Retinal pigment epithelial cell (primary cell): ENCODE data around the gene SEC11A.

Experiments used
- DNase-seq: peaks from one replicate; pipeline ENCODE4 v3.0.0-alpha.2; 2010; ENCODE audit warnings: low read depth
- H3K4me3 ChIP-seq: 2 replicates; pipeline ENCODE4 v1.5.1; 2011; ENCODE audit warnings: mild to moderate bottlenecking, low read length, control low read depth, moderate library complexity
- TF ChIP-seq, protein P1 (sequence below): conservative IDR thresholded peaks from 2 replicates; pipeline ENCODE4 v1.5.1; 2011; ENCODE audit warnings: low read depth, low read length, control low read depth, inconsistent platforms

SEC11A gene

GRCh38 chr15:84681831-84682230 is 34.1 kb downstream of the SEC11A start:
- H3K4me3 ChIP-seq: no peak overlapping the region
- no peak for DNase-seq
- TF ChIP-seq, protein P1, sequence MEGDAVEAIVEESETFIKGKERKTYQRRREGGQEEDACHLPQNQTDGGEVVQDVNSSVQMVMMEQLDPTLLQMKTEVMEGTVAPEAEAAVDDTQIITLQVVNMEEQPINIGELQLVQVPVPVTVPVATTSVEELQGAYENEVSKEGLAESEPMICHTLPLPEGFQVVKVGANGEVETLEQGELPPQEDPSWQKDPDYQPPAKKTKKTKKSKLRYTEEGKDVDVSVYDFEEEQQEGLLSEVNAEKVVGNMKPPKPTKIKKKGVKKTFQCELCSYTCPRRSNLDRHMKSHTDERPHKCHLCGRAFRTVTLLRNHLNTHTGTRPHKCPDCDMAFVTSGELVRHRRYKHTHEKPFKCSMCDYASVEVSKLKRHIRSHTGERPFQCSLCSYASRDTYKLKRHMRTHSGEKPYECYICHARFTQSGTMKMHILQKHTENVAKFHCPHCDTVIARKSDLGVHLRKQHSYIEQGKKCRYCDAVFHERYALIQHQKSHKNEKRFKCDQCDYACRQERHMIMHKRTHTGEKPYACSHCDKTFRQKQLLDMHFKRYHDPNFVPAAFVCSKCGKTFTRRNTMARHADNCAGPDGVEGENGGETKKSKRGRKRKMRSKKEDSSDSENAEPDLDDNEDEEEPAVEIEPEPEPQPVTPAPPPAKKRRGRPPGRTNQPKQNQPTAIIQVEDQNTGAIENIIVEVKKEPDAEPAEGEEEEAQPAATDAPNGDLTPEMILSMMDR: no peak

DNA sequence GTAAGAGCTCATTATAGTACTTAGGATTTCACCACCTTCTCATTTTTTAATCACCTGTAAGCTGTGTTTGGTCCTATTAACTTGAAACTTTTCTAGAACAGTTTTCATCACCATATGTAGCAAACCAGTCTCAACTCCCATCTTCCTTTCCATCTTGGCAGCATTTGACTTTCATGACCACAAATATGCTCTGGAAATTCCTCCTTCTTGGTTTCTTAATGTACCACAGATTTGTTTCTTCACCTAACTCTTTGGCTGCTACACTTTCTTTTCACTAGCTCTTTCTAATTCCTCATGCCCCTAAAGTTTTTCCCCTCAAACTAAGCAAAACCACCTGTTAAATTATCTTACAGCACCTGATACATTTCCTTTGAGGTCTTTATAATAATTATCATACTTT is 44.7 kb downstream of the SEC11A start:
- H3K4me3 ChIP-seq: no peak overlapping the region
- no peak for DNase-seq
- TF ChIP-seq, protein P1: no peak

DNA sequence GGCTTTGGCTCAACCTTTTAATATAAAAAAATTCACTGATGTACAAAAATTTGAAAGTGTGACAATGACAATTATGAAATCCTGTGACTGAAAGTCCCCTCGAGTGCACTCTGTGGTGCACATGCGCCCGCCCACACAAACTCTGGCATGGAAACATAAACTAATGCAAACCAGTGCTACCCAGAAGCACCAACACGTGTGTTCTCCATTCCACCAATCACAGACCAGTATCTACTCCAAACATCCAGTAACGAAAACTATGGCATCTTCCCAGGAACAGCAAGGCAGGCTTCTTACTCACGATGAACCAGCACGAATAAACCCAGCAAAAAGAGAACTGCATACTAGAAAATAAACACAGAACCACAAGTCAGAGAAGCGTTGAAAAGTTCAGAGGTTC is 46.2 kb downstream of the SEC11A start:
- H3K4me3 ChIP-seq: no peak overlapping the region
- DNase-seq: no peak
- TF ChIP-seq, protein P1: no peak

- DNase-seq: no peak
- no peak overlapping the region for H3K4me3 ChIP-seq
- TF ChIP-seq, protein P1: no peak
These were observed 47.5 kb downstream of the SEC11A start for GRCh38 chr15:84668221-84668982.

- TF ChIP-seq, protein P1: no peak
- no peak overlapping the region for H3K4me3 ChIP-seq
- no peak for DNase-seq
These were observed 49.6 kb downstream of the SEC11A start for GRCh38 chr15:84666373-84666772.

DNA sequence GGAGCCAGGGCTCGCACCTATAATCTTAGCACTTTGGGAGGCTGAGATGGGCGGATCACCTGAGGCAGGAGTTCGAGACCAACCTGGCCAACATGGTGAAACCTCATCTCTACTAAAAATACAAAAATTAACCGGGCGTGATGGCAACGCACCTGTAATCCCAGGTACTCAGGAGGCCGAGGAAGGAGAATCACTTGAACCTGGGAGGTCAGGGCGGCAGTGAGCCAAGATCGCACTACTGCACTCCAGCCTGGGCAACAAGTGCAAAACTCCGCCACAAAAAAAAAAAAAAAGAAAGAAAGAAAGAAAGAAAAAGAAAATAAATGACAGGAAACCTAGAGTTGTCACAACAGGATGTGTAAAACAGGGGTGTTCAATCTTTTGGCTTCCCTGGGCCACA is 54.9 kb downstream of the SEC11A start:
- DNase-seq: no peak
- TF ChIP-seq, protein P1: no peak

More for the DNA sequence above, 54.9 kb downstream of the SEC11A start:
- no peak overlapping the region for H3K4me3 ChIP-seq
